Endothelial cell of umbilical vein (primary cell): Measurements from ENCODE around the gene TACC3. TPM values are rescaled to one million over a fixed set of nuclear protein-coding genes. Genes with fewer than 3 reads are reported as not detected.

Experiments
- BruUV-seq: library from RNA; stranded (reverse); fragments of 400-500 nt; replicated peaks from 2 replicates; lab custom pipeline; 2021; lab: Mats Ljungman, UMichigan
- CTCF ChIA-PET: fragments of 300-600, 350-600 bp; sonication (Branson Sonifier 250); formaldehyde crosslinking; loops from one replicate; lab custom pipeline; 2021; ENCODE audit warnings: antibody characterized with exemption, inconsistent platforms; lab: Charles Lee
- POLR2A ChIA-PET: fragments of 300-600, 350-600 bp; sonication (Branson Sonifier 250); formaldehyde crosslinking; loops from one replicate; lab custom pipeline; 2021; ENCODE audit warnings: antibody characterized with exemption, inconsistent platforms; lab: Charles Lee
- DNase-seq: peaks from one replicate; pipeline ENCODE4 v3.0.0-alpha.2; 2011; ENCODE audit warnings: low read depth, low spot score
- FAIRE-seq: peaks from 2 replicates; lab custom pipeline; 2011; peaks lifted over from hg19 to GRCh38; lab: Jason Lieb, UNC
- H2AFZ ChIP-seq: 2 replicates; pipeline ENCODE4 v1.6.0; 2012; ENCODE audit warnings: low read depth, low read length, control low read depth, inconsistent platforms
- H3K27ac ChIP-seq: 2 replicates; pipeline ENCODE4 v1.5.1; 2011; ENCODE audit warnings: low read depth, mild to moderate bottlenecking, control low read depth, low read length, moderate library complexity; ENCODE audit not compliant: insufficient read depth
- H3K27me3 ChIP-seq, 2 experiments: 2 replicates each; pipeline versions ENCODE4 v1.6.0 to v1.6.1; 2011; ENCODE audit warnings: low read length in 2 of 2, mixed read lengths in 1 of 2; ENCODE audit not compliant: control insufficient read depth in 2 of 2, insufficient read depth in 2 of 2
- H3K36me3 ChIP-seq, 2 experiments: 2 replicates in 1 of 2; 3 replicates in 1 of 2; pipeline ENCODE4 v1.5.1; 2011; ENCODE audit warnings: low read length in 2 of 2, mild to moderate bottlenecking in 1 of 2, moderate library complexity in 1 of 2; ENCODE audit not compliant: control insufficient read depth in 2 of 2, insufficient read depth in 2 of 2; ENCODE audit errors: extremely low read depth in 1 of 2
- H3K4me1 ChIP-seq: 3 replicates; pipeline ENCODE4 v1.5.1; 2011; ENCODE audit warnings: mild to moderate bottlenecking, low read length; ENCODE audit not compliant: control insufficient read depth, insufficient read depth; ENCODE audit errors: extremely low read depth
- H3K4me2 ChIP-seq: 2 replicates; pipeline ENCODE4 v1.6.1; 2011; ENCODE audit warnings: low read length, control low read depth, mixed read lengths; ENCODE audit not compliant: insufficient read depth
- H3K4me3 ChIP-seq, 3 experiments: fragments of 200-600 bp in 1 of 3; sonication (generic), shearing (Covaris generic) in 1 of 3; replicated peaks in 1 of 3; 2 replicates each; pipeline ENCODE4 v1.5.1; 2011 to 2016; ENCODE audit warnings: control low read depth in 3 of 3, low read length in 3 of 3, mild to moderate bottlenecking in 2 of 3, inconsistent platforms in 1 of 3, low read depth in 1 of 3, moderate library complexity in 1 of 3; ENCODE audit not compliant: insufficient read depth in 1 of 3
- H3K79me2 ChIP-seq: 2 replicates; pipeline ENCODE4 v1.6.0; 2012; ENCODE audit warnings: low read length, inconsistent platforms; ENCODE audit not compliant: control insufficient read depth, insufficient read depth
- H3K9ac ChIP-seq: replicated peaks from 2 replicates; pipeline ENCODE3; 2011; ENCODE audit warnings: low read length, control low read depth; ENCODE audit not compliant: insufficient read depth; ENCODE audit errors: extremely low read depth
- H3K9me1 ChIP-seq: replicated peaks from 3 replicates; pipeline ENCODE4 v1.6.0; 2011; ENCODE audit warnings: mild to moderate bottlenecking, low read length; ENCODE audit not compliant: control insufficient read depth, insufficient read depth; ENCODE audit errors: extremely low read depth
- H3K9me3 ChIP-seq: replicated peaks from 2 replicates; pipeline ENCODE4 v1.5.1; 2012; ENCODE audit warnings: low read length, inconsistent platforms; ENCODE audit not compliant: control insufficient read depth, insufficient read depth
- H4K20me1 ChIP-seq: replicated peaks from 2 replicates; pipeline ENCODE3; 2011; ENCODE audit warnings: mild to moderate bottlenecking, low read length; ENCODE audit not compliant: control insufficient read depth, insufficient read depth; ENCODE audit errors: extremely low read depth
- CTCF ChIP-seq, 2 donors: IDR thresholded peaks; 1 replicate in 1 of 2; 2 replicates in 1 of 2; pipeline ENCODE4 v1.5.1; 2011; ENCODE audit warnings: low read length in 2 of 2, mild to moderate bottlenecking in 2 of 2, moderate library complexity in 2 of 2, control low read depth in 1 of 2, inconsistent platforms in 1 of 2, low read depth in 1 of 2; ENCODE audit not compliant: insufficient read depth in 1 of 2; ENCODE audit errors: extremely low read depth in 1 of 2
- EZH2 ChIP-seq: IDR thresholded peaks from 2 replicates; pipeline ENCODE4 v1.6.1; 2012; ENCODE audit warnings: borderline replicate concordance, low read depth, mild to moderate bottlenecking, moderate library complexity, low read length, inconsistent platforms; ENCODE audit not compliant: severe bottlenecking
- FOS ChIP-seq: IDR thresholded peaks from 2 replicates; pipeline ENCODE4 v1.6.1; 2011; ENCODE audit warnings: mild to moderate bottlenecking, low read length, moderate library complexity, borderline replicate concordance; ENCODE audit not compliant: insufficient read depth
- GATA2 ChIP-seq: IDR thresholded peaks from 2 replicates; pipeline ENCODE4 v1.7.0; 2011; ENCODE audit warnings: low read depth, mild to moderate bottlenecking, moderate library complexity, mixed read lengths, low read length; ENCODE audit not compliant: insufficient read length, insufficient read depth
- JUN ChIP-seq: IDR thresholded peaks from 2 replicates; pipeline ENCODE4 v1.6.1; 2011; ENCODE audit warnings: borderline replicate concordance, low read depth; ENCODE audit not compliant: insufficient read length, insufficient read depth
- MAX ChIP-seq: IDR thresholded peaks from 2 replicates; pipeline ENCODE4 v1.6.1; 2011; ENCODE audit not compliant: insufficient read depth, insufficient read length
- MYC ChIP-seq: IDR thresholded peaks from one replicate; pipeline ENCODE4 v1.6.1; 2011; ENCODE audit warnings: mild to moderate bottlenecking, low read depth, low read length
- POLR2A ChIP-seq: IDR thresholded peaks from 2 replicates; pipeline ENCODE4 v1.6.1; 2012; ENCODE audit warnings: low read depth, mild to moderate bottlenecking, control low read depth, low read length
- POLR2AphosphoS5 ChIP-seq: IDR thresholded peaks from 2 replicates; pipeline ENCODE4 v1.6.1; 2012; ENCODE audit warnings: low read depth, mild to moderate bottlenecking, control low read depth, low read length, moderate library complexity; ENCODE audit not compliant: insufficient read depth
- dilution Hi-C: fragments of 300-500 bp; cut with MboI; formaldehyde crosslinking; loops from one replicate; pipeline ENCODE4 v1.15.0; 2019; ENCODE audit warnings: low sequenced_read_pairs; ENCODE audit not compliant: extremely low pct_ligation_motif_present
- intact Hi-C: fragments of 100-400 bp; cut with micrococcal nuclease; formaldehyde crosslinking; loops from one replicate; pipeline ENCODE4 v1.10.0; 2022
- polyA plus RNA-seq, 4 experiments: library from polyadenylated mRNA; depleted of rRNA in 3 of 4; stranded (reverse) in 3 of 4; unstranded in 1 of 4; fragments of >200 nt; gene quantifications; 2 replicates each; pipeline versions ENCODE4 v1.2.1 to v1.2.3, GENCODE V29; 2011 to 2012; ENCODE audit warnings: missing spikeins in 1 of 4
- total RNA-seq: library from RNA; stranded (reverse); gene quantifications from 2 replicates; pipeline ENCODE4 v1.2.3, GENCODE V29; 2021

TACC3 gene
- total and polyA plus RNA-seq, 2 donors (not counting 3 experiments of a cell fraction or from before 2014, with no cell fraction given): 54.5 to 135 TPM

- no TSS peak for BruUV-seq
- Histone ChIP-seq H3K9me3 (no peaks in the 10 kb centered on the region), H3K79me2 (no peaks in the 10 kb centered on the region), H3K27ac (no peak overlapping the region), H3K36me3 (no peaks in the 10 kb centered on the region), H2AFZ (no peak overlapping the region), H3K4me2 (no peak overlapping the region), H3K4me3 (no peak overlapping the region), H3K9me1 (no peaks in the 10 kb centered on the region), H4K20me1 (no peaks in the 10 kb centered on the region), H3K27me3 (no peaks in the 10 kb centered on the region), H3K4me1 (no peaks in the 10 kb centered on the region), H3K9ac (no peak overlapping the region)
- DNase-seq (no peak), FAIRE-seq (no peak)
- no peak for TF ChIP-seq POLR2AphosphoS5
- no peak for TF ChIP-seq EZH2
- TF ChIP-seq MYC: no peak
- no peak for TF ChIP-seq JUN
- no peak for TF ChIP-seq GATA2
- TF ChIP-seq MAX: no peak
- TF ChIP-seq POLR2A: no peak
- TF ChIP-seq CTCF (IDR thresholded peaks at IDR 0.05; ENCODE audit: extremely low read depth in 1 of 2, insufficient read depth in 1 of 2, low read depth in 1 of 2, low read length in 2 of 2): no peak
- no peak for TF ChIP-seq FOS
- dilution Hi-C loops (no loop called here), intact Hi-C loops (no loop called here)
- POLR2A ChIA-PET: interaction anchor here (0.6 kb wide), 1 partner anchor 98 kb away, joined by 3 read pairs; the partner anchor contains the start of gene NSD2
- CTCF ChIA-PET: interaction anchor here (0.9 kb wide), 2 partner anchors 25 to 35 kb away, joined by 4 to 6 read pairs; no protein-coding TSS in a partner anchor
These were observed 51.7 kb downstream of the TACC3 start for GRCh38 chr4:1772853-1773538.
